VCaP (cell line): ENCODE results near the gene CHRNA7.
A peak's percentile ranks its signal among the peaks of the same experiment; 100 is the strongest.

ENCODE experiments used
- H3K27ac ChIP-seq: fragments of 450-650 bp; 2 replicates; pipeline ENCODE4 v1.5.1; 2017
- CTCF ChIP-seq: fragments of 450-650 bp; conservative IDR thresholded peaks from 2 replicates; pipeline ENCODE4 v1.5.1; 2017; ENCODE audit warnings: mild to moderate bottlenecking, moderate library complexity

The CHRNA7 gene

GRCh38 chr15:32035285-32035684, 5.0 kb downstream of the CHRNA7 start:
- no peak for TF ChIP-seq CTCF
- H3K27ac ChIP-seq: no peak overlapping the region

- TF ChIP-seq CTCF: no peak
- H3K27ac ChIP-seq: no peak overlapping the region
Measured at GRCh38 chr15:32036971-32037370, 6.7 kb downstream of the CHRNA7 start.

- TF ChIP-seq CTCF: no peak
- H3K27ac ChIP-seq: no peak overlapping the region
Measured at GRCh38 chr15:32041294-32041693, 11.0 kb downstream of the CHRNA7 start.

GRCh38 chr15:32042269-32042972, 12.1 kb downstream of the CHRNA7 start:
- TF ChIP-seq CTCF: peak; percentile 29

GRCh38 chr15:32053719-32054118, 23.4 kb downstream of the CHRNA7 start:
- no peak overlapping the region for H3K27ac ChIP-seq
- no peak for TF ChIP-seq CTCF

More at GRCh38 chr15:32042269-32042972, 12.1 kb downstream of the CHRNA7 start:
- H3K27ac ChIP-seq: peak overlapping the region; percentile 49

- no peak for TF ChIP-seq CTCF
- no peak overlapping the region for H3K27ac ChIP-seq
Measured at GRCh38 chr15:32057876-32058425, 27.6 kb downstream of the CHRNA7 start.

- H3K27ac ChIP-seq: no peak overlapping the region
- TF ChIP-seq CTCF: no peak
Measured at GRCh38 chr15:32060706-32061105, 30.4 kb downstream of the CHRNA7 start.
